A549 (cell line): ENCODE data around the gene MYRF. TPM values are rescaled to one million over a fixed set of nuclear protein-coding genes. Genes with fewer than 3 reads are reported as not detected.

ENCODE experiments used
- ATAC-seq, 2 experiments: fragments of 200-7000 bp in 1 of 2; fragments of >200 bp in 1 of 2; cut with Nextera tagmentation in 1 of 2; cut with Tn5 transposase in 1 of 2; 3 replicates each; pipeline versions ENCODE4 v1.8.0 to v1.9.1; 2018 to 2020; ENCODE audit warnings: mild to moderate bottlenecking in 1 of 2, moderate library complexity in 1 of 2
- CTCF ChIA-PET: fragments of 300-600 bp; sonication (Branson Sonifier 250); formaldehyde crosslinking; extraction: SDS; loops from one replicate; lab custom pipeline; 2021; ENCODE audit warnings: antibody characterized with exemption, inconsistent platforms; lab: Yijun Ruan, JAX
- POLR2A ChIA-PET: fragments of 350-600 bp; formaldehyde crosslinking; extraction: SDS; loops from one replicate; lab custom pipeline; 2021; ENCODE audit warnings: antibody characterized with exemption, inconsistent platforms; lab: Yijun Ruan, JAX
- DNase-seq, 2 experiments: peaks; one replicate each; pipeline versions ENCODE4 v3.0.0 to v3.0.0-alpha.2; 2011 to 2016; ENCODE audit warnings: low read depth in 1 of 2, low spot score in 1 of 2
- FAIRE-seq: peaks from 2 replicates; lab custom pipeline; 2011; peaks lifted over from hg19 to GRCh38; lab: Jason Lieb, UNC
- H3K27ac ChIP-seq, 2 experiments: fragments of >200 bp; sonication (Bioruptor Twin); formaldehyde crosslinking; 3 replicates each; pipeline ENCODE4 v1.5.1; 2016 to 2017
- H3K4me1 ChIP-seq: fragments of >200 bp; sonication (Bioruptor Twin); formaldehyde crosslinking; 3 replicates; pipeline ENCODE4 v1.6.1; 2016
- H3K4me2 ChIP-seq: fragments of >200 bp; sonication (Bioruptor Twin); formaldehyde crosslinking; 3 replicates; pipeline ENCODE4 v1.6.1; 2016
- H3K4me3 ChIP-seq: fragments of >200 bp; sonication (Bioruptor Twin); formaldehyde crosslinking; 3 replicates; pipeline ENCODE4 v1.5.1; 2016
- H3K9me3 ChIP-seq: fragments of >200 bp; sonication (Bioruptor Twin); formaldehyde crosslinking; 3 replicates; pipeline ENCODE4 v1.6.1; 2016
- CEBPB ChIP-seq, 2 experiments: fragments of >200 bp in 1 of 2; sonication (Bioruptor Twin) in 1 of 2; formaldehyde crosslinking in 1 of 2; IDR thresholded peaks; 2 replicates each; pipeline ENCODE4 v1.6.1; 2012 to 2016
- CHD4 ChIP-seq: fragments of 200-600 bp; sonication (generic); IDR thresholded peaks from 2 replicates; pipeline ENCODE4 v1.6.1; 2016; ENCODE audit warnings: antibody characterized with exemption, mild to moderate bottlenecking, borderline replicate concordance
- FOSB ChIP-seq: fragments of 250-450 bp; sonication (Bioruptor Pico); IDR thresholded peaks from 2 replicates; pipeline ENCODE4 v1.5.0; 2020; ENCODE audit warnings: mild to moderate bottlenecking, moderate library complexity
- FOSL2 ChIP-seq, 2 experiments: fragments of 450-650 bp in 1 of 2; fragments of >200 bp in 1 of 2; sonication (Bioruptor Twin) in 1 of 2; formaldehyde crosslinking; IDR thresholded peaks; 2 replicates each; pipeline versions ENCODE4 v1.5.0 to v1.6.1; 2016 to 2020; ENCODE audit warnings: mild to moderate bottlenecking in 1 of 2, moderate library complexity in 1 of 2
- HES2 ChIP-seq: fragments of >200 bp; sonication (Bioruptor Twin); formaldehyde crosslinking; IDR thresholded peaks from 2 replicates; pipeline ENCODE4 v1.6.1; 2016
- HEYL ChIP-seq: fragments of 250-450 bp; sonication (Bioruptor Pico); IDR thresholded peaks from 2 replicates; pipeline ENCODE4 v1.8.0; 2021; ENCODE audit warnings: mild to moderate bottlenecking, moderate library complexity
- HOXA7 ChIP-seq: fragments of 250-450 bp; sonication (Bioruptor Pico); IDR thresholded peaks from 2 replicates; pipeline ENCODE4 v1.5.0; 2020; ENCODE audit warnings: mild to moderate bottlenecking, moderate library complexity
- JUN ChIP-seq, 2 experiments: fragments of >200 bp; sonication (Bioruptor Twin); formaldehyde crosslinking; IDR thresholded peaks; 2 replicates in 1 of 2; 3 replicates in 1 of 2; pipeline ENCODE4 v1.6.1; 2016 to 2017
- KDM5A ChIP-seq: fragments of 200-600 bp; sonication (generic); IDR thresholded peaks from 2 replicates; pipeline ENCODE4 v1.6.1; 2016; ENCODE audit warnings: antibody characterized with exemption, mild to moderate bottlenecking
- MAFK ChIP-seq: fragments of 450-650 bp; IDR thresholded peaks from 2 replicates; pipeline ENCODE4 v1.6.1; 2014; ENCODE audit not compliant: partially characterized antibody
- NFE2L2 ChIP-seq: fragments of 150-350 bp; conservative IDR thresholded peaks from 2 replicates; pipeline ENCODE4 v1.6.1; 2014; ENCODE audit warnings: low read length
- PHF8 ChIP-seq: fragments of 200-600 bp; sonication (generic); IDR thresholded peaks from 2 replicates; pipeline ENCODE4 v1.6.1; 2016; ENCODE audit warnings: low read depth, mild to moderate bottlenecking, antibody characterized with exemption, moderate library complexity, borderline replicate concordance
- POLR2A ChIP-seq: IDR thresholded peaks from 2 replicates; pipeline ENCODE4 v1.6.1; 2012; ENCODE audit warnings: mild to moderate bottlenecking, low read length
- RFX5 ChIP-seq: fragments of 450-650 bp; IDR thresholded peaks from 2 replicates; pipeline ENCODE4 v1.7.1; 2014; ENCODE audit warnings: antibody characterized with exemption, mild to moderate bottlenecking, moderate library complexity
- USF2 ChIP-seq: fragments of 450-650 bp; IDR thresholded peaks from 2 replicates; pipeline ENCODE4 v1.6.1; 2014; ENCODE audit warnings: antibody characterized with exemption
- ZSCAN20 ChIP-seq: fragments of 250-450 bp; sonication (Bioruptor Pico); IDR thresholded peaks from 2 replicates; pipeline ENCODE4 v1.8.0; 2022; ENCODE audit warnings: mild to moderate bottlenecking, moderate library complexity
- WGBS: methylation state at CpG from one replicate; pipeline ENCODE4 v1.1.6; 2017; ENCODE audit errors: missing lambda C conversion rate; 5-methylcytosine and 5-hydroxymethylcytosine counted together
- polyA plus RNA-seq, 4 experiments: library from polyadenylated mRNA; depleted of rRNA in 3 of 4; stranded (reverse); fragments of >200 nt; fragmentation: RNase III in 1 of 4; extraction: RNeasy Plus Mini Kit Qiagen cat#74134 plus additional on column Dnase treatment in 1 of 4; gene quantifications; 2 replicates in 3 of 4; 3 replicates in 1 of 4; pipeline ENCODE4 v1.2.3, GENCODE V29; 2011 to 2017
- TF ChIP-seq, protein P1 (sequence below): IDR thresholded peaks from 2 replicates; pipeline ENCODE4 v1.6.1; 2012
- TF ChIP-seq, protein P2 (sequence below): fragments of 250-450 bp; sonication (Bioruptor Pico); IDR thresholded peaks from 2 replicates; pipeline ENCODE4 v1.5.0; 2021; ENCODE audit warnings: mild to moderate bottlenecking, moderate library complexity, borderline replicate concordance
- TF ChIP-seq, protein P3 (sequence below): fragments of 150-350 bp; IDR thresholded peaks from 2 replicates; pipeline ENCODE4 v1.6.1; 2014; ENCODE audit warnings: low read depth, mild to moderate bottlenecking, low read length
- TF ChIP-seq, protein P4 (sequence below): fragments of >200 bp; sonication (Bioruptor Twin); formaldehyde crosslinking; IDR thresholded peaks from 3 replicates; pipeline ENCODE4 v1.5.1; 2016
- TF ChIP-seq, protein P5 (sequence below): fragments of >200 bp; sonication (Bioruptor Twin); formaldehyde crosslinking; IDR thresholded peaks from 3 replicates; pipeline ENCODE4 v1.6.1; 2016

The MYRF gene
- polyA plus RNA-seq, 2 of the 4 experiments (the other 2 are of a cell fraction): 14.7 to 22.3 TPM

GRCh38 chr11:61820174-61820573 is 67.7 kb downstream of the MYRF start:
- 52% methylated on average over 2 of the region's 2 CpGs for WGBS
- FAIRE-seq (no peak), DNase-seq (peak; percentile 55 to 66), ATAC-seq (no peak)
- POLR2A ChIA-PET: no interaction called here
- Histone ChIP-seq H3K9me3 (no peaks in the 10 kb centered on the region), H3K27ac (peak overlapping the region; percentile 83 to 85), H3K4me2 (peak overlapping the region; percentile 58), H3K4me3 (no peak overlapping the region), H3K4me1 (peaks cover 37% of the 10 kb centered on the region)
- CTCF ChIA-PET: interaction anchor here (1.1 to 4.3 kb wide), 6 partner anchors 8 to 288 kb away, joined by 3 to 33 read pairs (median 6); partner anchors contain the start of gene FADS2
- peak; percentile 93 for TF ChIP-seq MAFK
- peak; percentile 67 for TF ChIP-seq NFE2L2
- TF ChIP-seq FOSL2 (IDR thresholded peaks at IDR 0.05): no peak
- peak; percentile 64 for TF ChIP-seq FOSL2 (CRISPR knock-in tag; IDR thresholded peaks at IDR 0.05)
- TF ChIP-seq, protein P1, sequence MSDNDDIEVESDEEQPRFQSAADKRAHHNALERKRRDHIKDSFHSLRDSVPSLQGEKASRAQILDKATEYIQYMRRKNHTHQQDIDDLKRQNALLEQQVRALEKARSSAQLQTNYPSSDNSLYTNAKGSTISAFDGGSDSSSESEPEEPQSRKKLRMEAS: no peak

- no peak for DNase-seq
- Histone ChIP-seq H3K4me1 (peaks cover 36% of the 10 kb centered on the region), H3K9me3 (no peaks in the 10 kb centered on the region), H3K4me3 (peak overlapping the region; percentile 100), H3K27ac (peak overlapping the region; percentile 96 to 100), H3K4me2 (peak overlapping the region; percentile 100)
- no peak; a peak in 1 of 6 replicates for ATAC-seq
- WGBS: 68% methylated on average over 22 of the region's 23 CpGs
- TF ChIP-seq, protein P2, sequence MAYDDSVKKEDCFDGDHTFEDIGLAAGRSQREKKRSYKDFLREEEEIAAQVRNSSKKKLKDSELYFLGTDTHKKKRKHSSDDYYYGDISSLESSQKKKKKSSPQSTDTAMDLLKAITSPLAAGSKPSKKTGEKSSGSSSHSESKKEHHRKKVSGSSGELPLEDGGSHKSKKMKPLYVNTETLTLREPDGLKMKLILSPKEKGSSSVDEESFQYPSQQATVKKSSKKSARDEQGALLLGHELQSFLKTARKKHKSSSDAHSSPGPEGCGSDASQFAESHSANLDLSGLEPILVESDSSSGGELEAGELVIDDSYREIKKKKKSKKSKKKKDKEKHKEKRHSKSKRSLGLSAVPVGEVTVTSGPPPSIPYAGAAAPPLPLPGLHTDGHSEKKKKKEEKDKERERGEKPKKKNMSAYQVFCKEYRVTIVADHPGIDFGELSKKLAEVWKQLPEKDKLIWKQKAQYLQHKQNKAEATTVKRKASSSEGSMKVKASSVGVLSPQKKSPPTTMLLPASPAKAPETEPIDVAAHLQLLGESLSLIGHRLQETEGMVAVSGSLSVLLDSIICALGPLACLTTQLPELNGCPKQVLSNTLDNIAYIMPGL (CRISPR knock-in tag): no peak
- TF ChIP-seq HOXA7 (CRISPR knock-in tag) (0 out of 2 replicates have a peak, but pooled peaks have one; percentile 41), POLR2A (0 out of 2 replicates have a peak, but pooled peaks have one; percentile 22), HEYL (no peak)
- CTCF ChIA-PET: interaction anchor here (0.7 to 5.6 kb wide), 4 partner anchors 9 to 72 kb away, joined by 3 to 51 read pairs (median 12); no protein-coding TSS in a partner anchor
- no peak for FAIRE-seq
- POLR2A ChIA-PET: interaction anchor here (1.1 to 3.7 kb wide), 2 partner anchors 10 to 43 kb away, joined by 4 to 71 read pairs; partner anchors contain the start of gene FADS1
Measured at GRCh38 chr11:61826930-61827570, 74.6 kb downstream of the MYRF start.

DNA sequence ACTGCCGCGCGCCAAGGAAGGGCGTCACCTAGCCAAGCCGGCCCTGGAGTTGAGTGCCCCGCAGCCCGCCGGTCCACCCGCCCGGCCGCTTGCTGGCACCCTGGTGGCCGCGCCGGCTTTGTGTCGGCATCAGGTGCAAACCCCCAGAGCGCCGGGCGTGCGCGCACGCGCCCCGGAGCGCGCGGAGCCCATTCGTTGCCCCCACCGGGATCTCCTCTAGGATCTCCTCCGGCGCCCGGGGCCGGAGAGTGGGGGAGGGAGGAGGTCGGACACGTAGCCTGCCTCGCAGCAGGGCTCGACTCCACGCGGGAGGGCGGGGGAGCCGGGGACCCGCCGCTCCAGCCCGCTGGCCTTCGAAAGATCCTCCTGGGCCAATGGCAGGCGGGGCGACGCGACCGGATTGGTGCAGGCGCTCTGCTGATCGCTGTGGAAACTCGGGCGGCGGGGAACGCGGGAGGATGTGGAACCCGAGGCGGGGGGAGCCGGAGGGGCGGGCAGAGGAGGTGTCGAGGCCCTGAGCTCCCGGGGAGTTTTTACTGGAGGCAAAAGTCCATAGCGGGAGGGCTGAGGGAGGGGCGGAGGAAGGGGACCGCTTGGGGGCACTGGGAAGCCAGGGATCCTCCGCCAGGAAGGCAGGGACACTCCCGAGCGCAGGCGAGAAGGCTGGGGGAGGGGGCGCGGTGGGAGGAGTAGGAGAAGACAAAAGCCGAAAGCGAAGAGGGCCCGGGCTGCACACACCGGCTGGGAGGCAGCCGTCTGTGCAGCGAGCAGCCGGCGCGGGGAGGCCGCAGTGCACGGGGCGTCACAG is 75.3 kb downstream of the MYRF start, which contains the start of gene FADS2:
FADS2 (plus strand) TSS at position 730 of the 808 bp plus-strand sequence. CDS start 91 bp downstream, outside the sequence.
- POLR2A ChIA-PET: interaction anchor here (0.6 to 3.7 kb wide), 5 partner anchors 11 to 42 kb away, joined by 3 to 71 read pairs (median 4); partner anchors contain the start of genes FADS1, FEN1 and TMEM258
- Histone ChIP-seq H3K4me1 (peaks cover 43% of the 10 kb centered on the region), H3K27ac (peak within 1 kb of the TSS; percentile 96 to 100), H3K4me2 (peak within 1 kb of the TSS; percentile 100), H3K9me3 (no peaks in the 10 kb centered on the region), H3K4me3 (peak within 1 kb of the TSS; percentile 100)
- DNase-seq: peak; percentile 87 to 93
- CTCF ChIA-PET: interaction anchor here (0.9 to 5.6 kb wide), 13 partner anchors 9 to 254 kb away, joined by 3 to 51 read pairs (median 11); partner anchors contain the start of gene FADS1
- 2% methylated on average over 22 of the region's 83 CpGs for WGBS
- no peak for FAIRE-seq
- ATAC-seq: peak; percentile 81 to 90
- peak; percentile 59 to 85; a peak in 4 of 5 replicates for TF ChIP-seq JUN (IDR thresholded peaks at IDR 0.05)
- TF ChIP-seq, protein P3, sequence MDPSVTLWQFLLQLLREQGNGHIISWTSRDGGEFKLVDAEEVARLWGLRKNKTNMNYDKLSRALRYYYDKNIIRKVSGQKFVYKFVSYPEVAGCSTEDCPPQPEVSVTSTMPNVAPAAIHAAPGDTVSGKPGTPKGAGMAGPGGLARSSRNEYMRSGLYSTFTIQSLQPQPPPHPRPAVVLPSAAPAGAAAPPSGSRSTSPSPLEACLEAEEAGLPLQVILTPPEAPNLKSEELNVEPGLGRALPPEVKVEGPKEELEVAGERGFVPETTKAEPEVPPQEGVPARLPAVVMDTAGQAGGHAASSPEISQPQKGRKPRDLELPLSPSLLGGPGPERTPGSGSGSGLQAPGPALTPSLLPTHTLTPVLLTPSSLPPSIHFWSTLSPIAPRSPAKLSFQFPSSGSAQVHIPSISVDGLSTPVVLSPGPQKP: no peak
- no peak for TF ChIP-seq FOSL2 (IDR thresholded peaks at IDR 0.05)
- TF ChIP-seq FOSL2 (CRISPR knock-in tag; IDR thresholded peaks at IDR 0.05): no peak
- TF ChIP-seq, protein P4, sequence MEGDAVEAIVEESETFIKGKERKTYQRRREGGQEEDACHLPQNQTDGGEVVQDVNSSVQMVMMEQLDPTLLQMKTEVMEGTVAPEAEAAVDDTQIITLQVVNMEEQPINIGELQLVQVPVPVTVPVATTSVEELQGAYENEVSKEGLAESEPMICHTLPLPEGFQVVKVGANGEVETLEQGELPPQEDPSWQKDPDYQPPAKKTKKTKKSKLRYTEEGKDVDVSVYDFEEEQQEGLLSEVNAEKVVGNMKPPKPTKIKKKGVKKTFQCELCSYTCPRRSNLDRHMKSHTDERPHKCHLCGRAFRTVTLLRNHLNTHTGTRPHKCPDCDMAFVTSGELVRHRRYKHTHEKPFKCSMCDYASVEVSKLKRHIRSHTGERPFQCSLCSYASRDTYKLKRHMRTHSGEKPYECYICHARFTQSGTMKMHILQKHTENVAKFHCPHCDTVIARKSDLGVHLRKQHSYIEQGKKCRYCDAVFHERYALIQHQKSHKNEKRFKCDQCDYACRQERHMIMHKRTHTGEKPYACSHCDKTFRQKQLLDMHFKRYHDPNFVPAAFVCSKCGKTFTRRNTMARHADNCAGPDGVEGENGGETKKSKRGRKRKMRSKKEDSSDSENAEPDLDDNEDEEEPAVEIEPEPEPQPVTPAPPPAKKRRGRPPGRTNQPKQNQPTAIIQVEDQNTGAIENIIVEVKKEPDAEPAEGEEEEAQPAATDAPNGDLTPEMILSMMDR: peak; percentile 8; the same call in 1 of the 3 replicates
- TF ChIP-seq CEBPB (IDR thresholded peaks at IDR 0.05): no peak
- TF ChIP-seq KDM5A: no peak
- TF ChIP-seq, protein P5, sequence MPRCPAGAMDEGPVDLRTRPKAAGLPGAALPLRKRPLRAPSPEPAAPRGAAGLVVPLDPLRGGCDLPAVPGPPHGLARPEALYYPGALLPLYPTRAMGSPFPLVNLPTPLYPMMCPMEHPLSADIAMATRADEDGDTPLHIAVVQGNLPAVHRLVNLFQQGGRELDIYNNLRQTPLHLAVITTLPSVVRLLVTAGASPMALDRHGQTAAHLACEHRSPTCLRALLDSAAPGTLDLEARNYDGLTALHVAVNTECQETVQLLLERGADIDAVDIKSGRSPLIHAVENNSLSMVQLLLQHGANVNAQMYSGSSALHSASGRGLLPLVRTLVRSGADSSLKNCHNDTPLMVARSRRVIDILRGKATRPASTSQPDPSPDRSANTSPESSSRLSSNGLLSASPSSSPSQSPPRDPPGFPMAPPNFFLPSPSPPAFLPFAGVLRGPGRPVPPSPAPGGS: peak; percentile 28; the same call in 1 of the 3 replicates
- TF ChIP-seq CHD4: no peak
- no peak; the same call in 1 of the 2 replicates for TF ChIP-seq HOXA7 (CRISPR knock-in tag)
- TF ChIP-seq ZSCAN20 (CRISPR knock-in tag): no peak
- TF ChIP-seq FOSB: no peak
- TF ChIP-seq HES2: no peak
- peak; percentile 98 for TF ChIP-seq POLR2A
- no peak for TF ChIP-seq USF2
- no peak for TF ChIP-seq RFX5
- peak; percentile 2; the same call in 1 of the 2 replicates for TF ChIP-seq PHF8
